NCI-H146 treated with DMSO at 0.1 percent for 48 hours (cell line): ENCODE measurements around the gene TXNL4B.
A peak's percentile ranks its signal among the peaks of the same experiment; 100 is the strongest.

Source experiments
- DNase-seq: peaks from one replicate; lab custom pipeline; 2025; ENCODE audit not compliant: unreplicated experiment; lab: John Stamatoyannopoulos, UW

TXNL4B gene

DNA sequence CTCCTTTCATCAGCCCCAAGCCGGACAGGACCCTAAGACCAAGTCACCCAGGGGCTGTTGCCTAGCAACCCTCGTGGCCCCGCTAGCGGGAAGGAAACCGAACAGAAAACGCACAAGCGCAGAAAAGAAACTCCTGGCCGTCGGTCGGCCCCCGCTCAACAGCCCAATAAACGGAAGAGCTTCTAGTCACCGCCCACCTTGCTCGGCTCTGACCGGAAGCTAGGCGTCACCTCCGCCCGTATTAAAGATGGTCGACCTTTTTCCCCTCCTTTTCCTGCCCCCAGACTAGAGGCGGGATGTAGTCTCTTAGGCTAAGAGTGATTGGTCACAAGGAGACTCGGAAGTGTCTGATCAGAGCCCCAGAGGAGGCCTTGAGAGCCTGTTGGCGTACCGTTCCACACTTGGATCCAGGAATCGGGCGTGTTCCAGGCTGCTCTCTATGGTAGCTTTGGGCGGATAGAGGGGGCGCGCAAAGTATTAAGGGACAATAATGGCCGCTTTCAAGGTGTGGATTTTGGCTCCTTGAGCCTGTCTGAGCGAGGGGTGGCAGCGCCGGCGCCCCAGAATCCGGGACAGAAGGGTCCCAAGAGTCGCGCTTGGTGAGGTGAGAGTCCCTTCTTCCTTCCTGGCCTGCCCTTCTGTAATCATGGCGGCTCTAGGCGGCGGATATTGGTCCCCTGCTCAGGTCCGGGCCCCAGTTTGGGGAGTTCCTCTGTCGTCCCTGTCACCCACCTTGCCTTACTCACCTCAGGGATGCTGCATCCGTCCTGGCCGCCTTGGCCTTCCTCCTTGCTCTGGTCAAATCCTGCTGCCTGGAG is at the start of gene TXNL4B, which contains the start of gene DHX38:
Gene TXNL4B (minus strand): TSS at position 173 of the 818 bp plus-strand sequence. CDS start 2,871 bp downstream, outside the sequence.
Gene DHX38 (plus strand): TSS at position 400 of the 818 bp plus-strand sequence. CDS start 2,311 bp downstream, outside the sequence.
- DNase-seq = peak; percentile 93

- DNase-seq = no peak
Observed at GRCh38 chr16:72142476-72142875, 49.1 kb upstream of the TXNL4B start.

DNA sequence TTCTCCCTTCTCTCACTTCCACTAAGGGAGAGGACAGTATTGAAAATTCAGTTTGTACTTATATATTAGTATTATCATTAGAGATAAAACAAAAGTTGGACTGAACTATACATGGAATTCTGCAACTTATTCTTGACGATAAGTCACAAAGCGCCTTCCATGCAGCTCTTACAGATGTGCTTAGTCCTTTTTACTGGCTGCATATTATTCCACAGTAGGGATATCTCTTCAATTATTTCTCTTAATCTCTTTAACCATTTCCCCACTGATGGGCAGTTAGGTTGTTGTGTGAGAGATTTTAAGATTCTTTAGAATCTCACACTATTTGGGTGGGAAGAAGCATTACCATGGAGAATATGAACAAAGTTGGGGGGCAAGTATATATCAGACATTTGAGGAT is 46.5 kb upstream of the TXNL4B start:
- no peak for DNase-seq

GRCh38 chr16:72138064-72138572 is 44.7 kb upstream of the TXNL4B start:
- no peak for DNase-seq

DNA sequence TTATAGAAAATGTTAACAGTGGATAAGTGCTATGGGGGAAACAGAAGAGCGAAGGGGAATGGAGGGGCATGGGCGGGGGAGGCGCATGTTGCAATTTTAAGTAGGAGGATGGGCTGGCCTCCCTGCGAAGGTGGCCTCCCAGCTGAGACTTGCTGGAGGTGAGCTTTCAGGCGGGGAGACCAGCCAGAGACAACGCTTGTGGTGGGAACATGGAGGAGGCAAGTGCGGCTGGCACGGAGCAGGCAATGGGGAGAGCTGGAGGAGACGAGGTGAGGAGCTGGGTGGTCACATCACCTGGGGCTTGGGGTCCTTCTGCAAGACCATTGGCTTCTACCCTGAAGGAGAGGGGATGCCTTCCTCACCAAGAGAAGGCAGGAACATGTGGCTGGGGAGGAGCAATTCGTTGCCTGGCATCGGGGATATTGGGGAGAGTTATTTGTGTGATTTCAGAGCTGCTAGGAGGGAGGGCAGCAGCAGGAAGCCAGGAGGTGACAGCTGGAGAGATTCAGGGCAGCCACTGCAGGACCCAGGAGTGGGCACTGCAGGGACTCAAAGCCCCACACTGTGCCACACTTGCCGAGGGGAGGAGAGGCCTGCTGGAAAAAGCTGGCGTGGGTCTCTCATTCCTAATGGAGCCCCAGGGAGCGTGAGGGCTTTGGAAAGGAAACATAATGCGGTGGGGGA is 44.1 kb upstream of the TXNL4B start:
- DNase-seq = no peak

GRCh38 chr16:72134507-72134906 is 41.1 kb upstream of the TXNL4B start:
- DNase-seq = no peak

DNA sequence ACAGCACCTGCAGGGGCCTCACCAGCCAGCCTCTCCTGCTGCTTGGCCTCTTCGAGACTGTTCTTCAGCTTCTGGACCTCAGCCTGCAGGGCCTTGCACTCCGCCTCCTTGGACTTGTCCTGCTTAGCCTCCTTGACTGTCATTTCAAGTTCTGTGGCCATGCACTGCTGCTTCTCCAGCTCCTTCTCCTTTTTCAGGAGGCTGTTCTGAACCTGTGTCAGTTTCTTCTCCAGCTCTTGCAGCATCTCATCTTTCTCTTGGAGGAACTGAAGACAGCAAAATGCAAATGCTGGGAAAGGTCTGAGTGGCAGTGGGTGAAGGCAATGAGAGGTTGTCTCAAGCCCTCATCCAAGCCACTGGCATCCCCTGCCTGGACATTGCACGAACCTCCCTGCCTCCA is 39.3 kb upstream of the TXNL4B start:
- no peak for DNase-seq

DNA sequence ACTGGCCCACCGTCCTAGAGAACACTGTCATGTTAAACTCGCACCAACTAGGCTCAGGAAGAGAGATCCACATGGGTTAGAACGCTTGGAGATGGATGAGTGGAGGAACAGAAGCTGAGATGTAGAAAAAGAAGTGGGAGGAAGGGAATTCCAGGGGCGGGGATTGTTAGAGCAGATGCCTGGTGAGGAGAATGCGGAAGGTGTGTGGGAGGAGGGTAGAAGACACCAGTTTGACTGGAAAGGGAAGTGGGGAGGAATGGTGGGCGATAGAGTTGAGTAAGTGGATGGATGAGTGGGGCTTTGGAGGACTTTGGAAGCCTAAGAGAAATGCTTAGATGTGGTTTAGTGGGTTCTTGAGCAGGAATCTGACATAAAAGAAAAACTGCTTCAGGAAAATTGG is 37.6 kb upstream of the TXNL4B start:
- no peak for DNase-seq

DNA sequence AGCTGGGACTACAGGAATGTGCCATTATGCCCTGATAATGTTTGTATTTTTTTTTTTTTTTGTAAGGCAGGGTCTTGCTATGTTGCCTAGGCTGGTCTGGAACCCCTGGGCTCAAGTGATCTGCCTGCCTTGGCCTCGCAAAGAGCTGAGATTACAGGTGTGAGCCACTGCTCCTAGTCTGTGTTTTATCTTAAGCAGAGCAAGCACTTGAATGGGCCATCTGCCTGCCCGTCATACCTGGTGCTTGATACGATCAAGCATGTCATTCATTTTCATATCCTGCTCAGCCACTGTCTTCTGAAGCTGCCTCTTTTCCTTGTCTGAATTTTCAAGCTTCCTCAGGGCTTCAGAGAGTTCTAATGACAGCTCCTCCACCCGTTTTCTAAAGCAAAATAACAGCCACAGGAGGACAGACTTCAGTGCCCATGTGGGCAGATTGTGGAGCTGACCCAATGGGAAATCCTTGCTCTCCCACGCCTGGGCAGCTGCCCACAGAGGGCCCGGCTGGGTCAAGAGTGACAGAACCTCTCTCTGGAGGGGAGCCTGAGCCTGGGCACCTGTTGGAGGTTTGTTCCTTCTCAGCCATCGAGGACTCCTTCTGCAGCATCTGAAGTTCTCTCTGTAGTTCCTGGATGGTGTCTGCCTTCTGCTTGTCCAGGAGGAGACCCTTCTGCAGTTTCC is 36.7 kb upstream of the TXNL4B start:
- no peak for DNase-seq

DNA sequence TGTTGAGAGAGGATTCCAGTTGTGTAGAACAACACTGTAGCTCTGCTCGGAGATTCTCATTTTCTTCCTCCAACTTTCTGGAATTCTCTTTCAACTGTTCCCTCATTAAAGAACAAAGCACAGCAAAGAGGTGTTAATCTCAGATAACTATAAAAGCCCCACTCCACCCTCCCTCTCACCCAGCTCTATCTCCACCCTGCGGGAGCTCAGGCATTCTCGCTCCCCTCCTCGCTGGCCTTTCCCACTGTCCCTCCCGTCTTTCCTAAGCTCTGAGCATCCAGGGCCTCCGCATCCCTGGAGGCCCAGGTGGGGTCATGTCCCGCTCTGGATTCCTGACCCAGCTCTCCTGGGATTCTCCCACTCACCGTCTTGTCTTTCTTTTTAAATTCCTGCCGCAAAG is 35.3 kb upstream of the TXNL4B start:
- DNase-seq = no peak

DNA sequence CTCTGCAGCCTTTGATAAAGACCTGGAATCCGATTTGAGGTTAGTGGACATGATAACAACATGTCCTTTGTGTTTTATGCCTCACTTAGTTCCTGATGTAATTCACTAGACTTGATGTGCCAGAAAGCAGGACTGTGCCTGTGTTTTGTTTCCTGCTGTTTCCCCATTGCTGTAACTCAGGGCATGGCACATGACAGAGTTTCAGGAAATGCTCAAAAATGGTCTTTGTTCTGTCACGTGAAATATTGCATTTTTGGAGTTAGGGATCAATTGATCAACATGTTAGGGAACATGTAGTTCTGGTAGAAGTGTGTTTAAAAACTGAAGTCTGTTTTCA is 33.0 kb upstream of the TXNL4B start:
- no peak for DNase-seq

DNA sequence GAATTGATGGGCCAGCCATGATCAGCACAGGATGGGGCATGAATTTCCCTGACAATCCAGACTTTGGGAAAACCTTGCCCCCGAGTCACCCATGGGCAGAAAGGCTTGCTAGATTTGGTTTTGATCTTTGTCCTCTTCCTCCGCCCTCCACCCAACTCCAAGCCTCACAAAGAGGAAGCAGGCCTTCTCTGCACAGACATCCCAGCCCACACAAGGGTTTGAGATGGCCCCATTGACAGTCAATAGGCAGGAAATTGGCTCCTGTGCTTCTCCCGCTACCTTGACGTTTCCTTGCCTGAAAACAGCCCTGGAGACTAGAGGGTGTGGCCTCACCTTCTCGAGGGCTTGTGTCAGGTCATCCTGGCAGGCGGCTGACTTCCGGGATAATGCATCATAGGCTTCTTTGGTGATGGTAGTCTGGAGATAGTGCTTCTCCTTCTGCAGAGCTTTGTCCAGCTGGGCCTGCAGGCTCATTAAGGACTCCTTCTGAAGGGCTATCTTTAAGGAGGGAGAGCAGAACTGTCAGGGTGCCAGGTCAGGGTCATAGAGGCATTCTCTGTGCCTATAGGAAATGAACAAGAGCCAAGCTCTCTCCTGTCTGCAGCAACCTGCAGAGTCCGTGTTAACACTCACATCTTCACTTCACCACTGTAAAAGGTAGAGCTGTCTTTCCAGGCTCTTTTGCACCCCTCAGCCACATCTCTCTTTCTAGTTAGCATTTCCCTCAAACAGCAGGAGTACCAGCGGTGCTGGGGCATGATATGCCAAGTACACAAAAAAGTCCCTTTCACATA is 32.4 kb upstream of the TXNL4B start:
- DNase-seq = no peak

GRCh38 chr16:72124761-72125634 is 31.6 kb upstream of the TXNL4B start:
- DNase-seq = peak; percentile 49

- DNase-seq = no peak
Observed at GRCh38 chr16:72124148-72124547, 30.7 kb upstream of the TXNL4B start.

- no peak for DNase-seq
Observed at GRCh38 chr16:72123426-72123825, 30.0 kb upstream of the TXNL4B start.

- DNase-seq = no peak
Observed at GRCh38 chr16:72122916-72123315, 29.5 kb upstream of the TXNL4B start.

GRCh38 chr16:72122308-72122707 is 28.9 kb upstream of the TXNL4B start:
- no peak for DNase-seq

- DNase-seq = no peak
Observed at GRCh38 chr16:72120026-72120425, 26.6 kb upstream of the TXNL4B start.

- no peak for DNase-seq
Observed at GRCh38 chr16:72113616-72113945, 20.2 kb upstream of the TXNL4B start.
